NCI-H524 (cell line): ENCODE measurements around the gene XRRA1.

ENCODE experiments used
- DNase-seq, 2 experiments: peaks; one replicate each; lab custom pipeline; 2025; lab: John Stamatoyannopoulos, UW

XRRA1 gene

GRCh38 chr11:74951226-74951625 lies 2.3 kb upstream of the XRRA1 start:
- no peak for DNase-seq

GRCh38 chr11:74950374-74950969 lies 1.6 kb upstream of the XRRA1 start:
- no peak for DNase-seq

GRCh38 chr11:74949753-74950137 lies 854 bp upstream of the XRRA1 start:
- no peak for DNase-seq

GRCh38 chr11:74948546-74948897 lies 369 bp downstream of the XRRA1 start:
- peak in 1 of 2 experiments; percentile 35 for DNase-seq

GRCh38 chr11:74942073-74942759 lies 6.7 kb downstream of the XRRA1 start:
- no peak for DNase-seq

GRCh38 chr11:74941492-74941891 lies 7.4 kb downstream of the XRRA1 start:
- DNase-seq: no peak

- DNase-seq: no peak
These were observed 11.0 kb downstream of the XRRA1 start for GRCh38 chr11:74937696-74938475.

- no peak for DNase-seq
These were observed 11.9 kb downstream of the XRRA1 start for GRCh38 chr11:74936976-74937375.

GRCh38 chr11:74936087-74936486 lies 12.8 kb downstream of the XRRA1 start:
- DNase-seq: no peak

GRCh38 chr11:74935285-74935684 lies 13.6 kb downstream of the XRRA1 start:
- DNase-seq: no peak

GRCh38 chr11:74933765-74934164 lies 15.1 kb downstream of the XRRA1 start:
- no peak for DNase-seq

GRCh38 chr11:74932797-74933196 lies 16.1 kb downstream of the XRRA1 start:
- no peak for DNase-seq

GRCh38 chr11:74932169-74932568 lies 16.7 kb downstream of the XRRA1 start:
- DNase-seq: no peak

- peak; percentile 64 to 82 for DNase-seq
These were observed 19.2 kb downstream of the XRRA1 start for GRCh38 chr11:74929431-74930363.

- no peak for DNase-seq
These were observed 21.4 kb downstream of the XRRA1 start for GRCh38 chr11:74927496-74927895.

GRCh38 chr11:74926304-74927030 lies 22.4 kb downstream of the XRRA1 start:
- no peak for DNase-seq

GRCh38 chr11:74925281-74925680 lies 23.6 kb downstream of the XRRA1 start:
- DNase-seq: no peak

- no peak for DNase-seq
These were observed 25.8 kb downstream of the XRRA1 start for GRCh38 chr11:74923125-74923524.

- no peak for DNase-seq
These were observed 39.1 kb downstream of the XRRA1 start for GRCh38 chr11:74909812-74910211.

GRCh38 chr11:74909385-74909784 lies 39.5 kb downstream of the XRRA1 start:
- DNase-seq: no peak

- DNase-seq: no peak
These were observed 43.6 kb downstream of the XRRA1 start for GRCh38 chr11:74905326-74905725.
